GM20000 (cell line): ENCODE results near the gene DNASE2.
A peak's percentile ranks its signal among the peaks of the same experiment; 100 is the strongest.
"Not testable (repeated sequence)": the region's sequence is repeated elsewhere in the genome, so short reads cannot be mapped to it uniquely, and the experiment has no call there.

Source experiments
- DNase-seq: peaks from one replicate; pipeline ENCODE4 v3.0.0; 2012; ENCODE audit warnings: low spot score
- CTCF ChIP-seq: IDR thresholded peaks from 2 replicates; pipeline ENCODE4 v1.5.1; 2012; ENCODE audit warnings: mild to moderate bottlenecking, control low read depth; ENCODE audit errors: extremely low read depth, missing control alignments

Gene DNASE2

DNA sequence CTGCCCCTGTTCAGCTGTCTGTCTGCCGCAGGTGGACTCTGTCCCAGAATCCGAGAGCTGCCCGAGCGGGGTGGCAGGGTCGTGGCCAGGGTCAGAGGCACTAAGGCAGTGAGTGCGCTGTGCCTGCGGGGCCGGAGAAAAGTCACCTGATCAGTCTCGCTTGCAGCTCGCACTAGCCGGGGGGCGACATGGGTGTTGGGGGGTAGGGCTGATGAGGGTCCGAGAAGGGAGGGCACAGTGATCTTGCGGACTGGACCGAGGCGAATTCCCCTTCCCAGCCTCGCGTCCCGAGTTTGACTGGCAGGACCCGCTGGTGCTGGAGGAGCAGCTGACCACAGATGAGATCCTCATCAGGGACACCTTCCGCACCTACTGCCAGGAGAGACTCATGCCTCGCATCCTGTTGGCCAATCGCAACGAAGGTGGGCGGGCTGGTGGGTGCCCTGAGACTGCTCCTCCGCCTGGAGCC, 10.3 kb upstream of the DNASE2 start:
- DNase-seq: no peak
- no peak for TF ChIP-seq CTCF

- peak; percentile 96 for DNase-seq
- TF ChIP-seq CTCF: no peak
These were observed 9.7 kb upstream of the DNASE2 start, which contains the start of gene GCDH for GRCh38 chr19:12890787-12891552. Gene GCDH (plus strand): TSS chr19:12891160. CDS start chr19:12891305, 145 bp downstream.

DNA sequence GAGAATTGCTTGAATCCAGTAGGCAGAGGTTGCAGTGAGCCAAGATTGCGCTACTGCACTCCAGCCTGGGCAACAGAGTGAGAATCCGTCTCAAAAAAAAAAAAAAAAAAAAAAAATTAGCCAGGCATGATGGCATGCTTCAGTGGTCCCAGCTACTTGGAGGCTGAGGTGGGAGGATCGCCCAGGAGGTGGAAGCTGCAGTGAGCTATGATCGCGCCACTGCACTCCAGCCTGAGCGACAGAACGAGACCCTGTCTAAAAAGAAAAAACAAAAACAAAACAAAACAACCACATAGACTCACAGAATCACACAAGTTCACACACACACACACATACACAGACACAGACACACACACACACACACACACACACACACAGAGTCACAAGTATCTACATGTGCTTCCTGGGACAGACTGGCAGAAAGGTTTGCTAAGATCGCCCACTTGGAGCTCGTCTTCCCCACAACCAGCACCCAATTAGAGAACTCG, 9.1 kb upstream of the DNASE2 start:
- DNase-seq: not testable (repeated sequence)

GRCh38 chr19:12888006-12888603, 6.9 kb upstream of the DNASE2 start:
- no peak for DNase-seq
- TF ChIP-seq CTCF: no peak

DNA sequence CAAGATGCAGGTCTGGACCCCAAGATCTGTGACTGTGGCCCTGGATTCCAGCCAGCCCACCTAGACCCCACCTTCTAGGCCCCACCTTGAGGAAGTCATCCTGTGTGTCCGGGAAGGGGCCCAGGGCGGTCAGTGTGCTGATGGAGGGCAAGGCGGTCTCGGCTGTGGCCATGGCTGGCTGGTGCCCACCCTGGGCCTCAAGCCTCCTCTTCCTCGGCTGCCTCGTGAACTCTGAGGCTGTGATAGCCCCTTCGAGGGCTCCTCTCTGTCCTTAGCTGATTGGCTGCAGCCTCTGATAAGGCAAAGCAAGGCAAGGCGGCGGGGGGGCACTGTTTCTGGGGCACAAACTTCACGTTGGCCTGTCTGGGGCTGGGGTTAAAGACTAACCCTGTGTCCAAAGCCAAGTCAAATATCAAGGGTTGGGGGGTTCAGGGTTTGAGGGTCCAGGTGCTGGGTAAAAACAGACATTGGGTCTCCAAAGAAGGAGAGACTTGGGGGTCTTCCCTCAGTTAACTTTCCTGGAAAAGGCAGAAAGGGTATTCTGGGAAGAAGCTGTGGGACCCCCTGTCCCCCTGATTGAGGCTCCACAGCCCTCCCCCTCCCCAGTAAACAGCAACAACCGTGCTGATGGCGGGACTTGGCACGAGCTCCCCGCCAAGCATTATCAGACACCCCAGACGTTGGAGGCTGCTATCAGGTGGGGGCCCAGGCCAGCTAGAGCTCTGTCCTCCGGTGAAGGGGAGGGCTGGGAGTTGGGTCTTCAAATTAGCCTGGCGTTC, 5.9 kb upstream of the DNASE2 start, which contains the start of gene KLF1:
KLF1 (minus strand) TSS at position 233 of the 779 bp plus-strand sequence; CDS start at position 172, 61 bp downstream.
- no peak for TF ChIP-seq CTCF
- DNase-seq: no peak

DNA sequence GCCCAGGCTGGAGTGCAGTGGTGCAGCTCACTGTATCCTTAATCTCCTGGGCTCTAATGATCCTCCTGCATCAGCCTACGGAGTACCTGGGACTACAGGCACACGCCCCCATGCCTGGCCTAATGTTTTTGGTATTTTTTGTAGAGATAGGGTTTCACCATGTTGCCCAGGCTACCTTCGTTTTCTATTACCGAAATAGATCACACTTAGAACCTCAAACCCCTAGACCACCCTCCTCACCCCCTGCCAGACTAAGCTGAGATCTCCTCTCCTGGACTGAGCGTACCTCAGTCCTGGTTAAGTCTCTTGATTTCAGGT, 5.4 kb upstream of the DNASE2 start:
- DNase-seq: no peak
- no peak for TF ChIP-seq CTCF

- DNase-seq: no peak
- no peak for TF ChIP-seq CTCF
These were observed 4.8 kb upstream of the DNASE2 start for GRCh38 chr19:12885749-12886650.
